ENCODE results near the gene RHEBL1.

GRCh38 chr12:49098703-49099102 lies 28.9 kb upstream of the RHEBL1 start:
- TF ChIP-seq ZBTB6 (tag by site-specific recombination; IDR thresholded peaks at IDR 0.05) (no peak), YY1 (tag by site-specific recombination; IDR thresholded peaks at IDR 0.05) (no peak), CTCF (tag by site-specific recombination; IDR thresholded peaks at IDR 0.05) (no peak), REST (tag by site-specific recombination; IDR thresholded peaks at IDR 0.05) (no peak), ZNF274 (IDR thresholded peaks at IDR 0.05; ENCODE audit: low read length) (no peak), ZNF274 (tag by site-specific recombination; IDR thresholded peaks at IDR 0.05; ENCODE audit: borderline replicate concordance) (no peak), YY2 (tag by site-specific recombination; IDR thresholded peaks at IDR 0.05) (no peak)
